Natural killer cell (primary cell): ENCODE results near the gene CR1. TPM values are rescaled to one million over a fixed set of nuclear protein-coding genes. Genes with fewer than 3 reads are reported as not detected.

Experiments
- ATAC-seq, 3 donors: fragments of 150-1000 bp in 2 of 3; fragments of 200-7000 bp in 1 of 3; cut with Tn5 transposase; 1 replicate in 1 of 3; 2 replicates in 2 of 3; pipeline ENCODE4 v1.10.0; 2021; ENCODE audit warnings: mild to moderate bottlenecking in 2 of 3, moderate library complexity in 2 of 3
- DNase-seq, 2 donors: peaks; one replicate each; pipeline versions ENCODE4 v3.0.0 to v3.0.0-alpha.2; 2013 to 2021; ENCODE audit warnings: mixed read lengths in 1 of 2
- H3K27ac ChIP-seq: one replicate; pipeline ENCODE4 v1.5.1; 2013; ENCODE audit warnings: mild to moderate bottlenecking, low read length
- H3K27me3 ChIP-seq: one replicate; pipeline ENCODE4 v1.6.1; 2013; ENCODE audit warnings: low read length; ENCODE audit not compliant: control insufficient read depth, insufficient read depth
- H3K36me3 ChIP-seq: one replicate; pipeline ENCODE4 v1.6.1; 2013; ENCODE audit warnings: low read length; ENCODE audit not compliant: control insufficient read depth, insufficient read depth
- H3K4me1 ChIP-seq: one replicate; pipeline ENCODE4 v1.6.1; 2013; ENCODE audit warnings: low read length; ENCODE audit not compliant: control insufficient read depth, insufficient read depth
- H3K4me3 ChIP-seq: one replicate; pipeline ENCODE4 v1.5.1; 2013; ENCODE audit warnings: low read length
- H3K9me3 ChIP-seq: one replicate; pipeline ENCODE4 v1.6.1; 2013; ENCODE audit warnings: low read length; ENCODE audit not compliant: control insufficient read depth, insufficient read depth
- H3K27ac Mint-ChIP-seq, 2 donors: one replicate each; pipeline ENCODE4 v1.8.0; 2022; ENCODE audit warnings: mild to moderate bottlenecking in 2 of 2, mixed read lengths in 2 of 2, moderate library complexity in 1 of 2
- H3K27me3 Mint-ChIP-seq, 2 donors: one replicate each; pipeline ENCODE4 v1.8.0; 2022; ENCODE audit warnings: low read depth in 2 of 2, mixed read lengths in 2 of 2
- H3K36me3 Mint-ChIP-seq: one replicate; pipeline ENCODE4 v1.8.0; 2022; ENCODE audit warnings: mixed read lengths
- H3K4me1 Mint-ChIP-seq, 2 donors: one replicate each; pipeline ENCODE4 v1.8.0; 2022; ENCODE audit warnings: mixed read lengths in 2 of 2
- H3K4me3 Mint-ChIP-seq: one replicate; pipeline ENCODE4 v1.8.0; 2022; ENCODE audit warnings: mild to moderate bottlenecking, moderate library complexity, mixed read lengths
- H3K9me3 Mint-ChIP-seq, 2 donors: one replicate each; pipeline ENCODE4 v1.8.0; 2022; ENCODE audit warnings: mixed read lengths in 2 of 2
- WGBS: methylation state at CpG from one replicate; pipeline ENCODE4 v1.1.7; 2013; ENCODE audit warnings: missing lambda C conversion rate; ENCODE audit not compliant: insufficient coverage; 5-methylcytosine and 5-hydroxymethylcytosine counted together
- intact Hi-C: fragments of 100-400 bp; cut with micrococcal nuclease; formaldehyde crosslinking; loops from one replicate; pipeline ENCODE4 v1.14.2; 2022
- total RNA-seq, 4 donors: library from RNA; stranded (reverse); fragments of 120-200 nt in 1 of 4; gene quantifications; one replicate each; pipeline versions ENCODE4 v1.2.3 to v1.2.4, GENCODE V29; 2013 to 2022
- TF ChIP-seq, protein P1 (sequence below): fragments of 200-600 bp; IDR thresholded peaks from one replicate; pipeline ENCODE4 v1.8.0; 2022; ENCODE audit warnings: antibody characterized with exemption

CR1 gene
- total RNA-seq, 3 donors from 2014 or later (not counting 1 experiment from before 2014, with no cell fraction given), result 1.5 to 39.4 (median 2.6) TPM

DNA sequence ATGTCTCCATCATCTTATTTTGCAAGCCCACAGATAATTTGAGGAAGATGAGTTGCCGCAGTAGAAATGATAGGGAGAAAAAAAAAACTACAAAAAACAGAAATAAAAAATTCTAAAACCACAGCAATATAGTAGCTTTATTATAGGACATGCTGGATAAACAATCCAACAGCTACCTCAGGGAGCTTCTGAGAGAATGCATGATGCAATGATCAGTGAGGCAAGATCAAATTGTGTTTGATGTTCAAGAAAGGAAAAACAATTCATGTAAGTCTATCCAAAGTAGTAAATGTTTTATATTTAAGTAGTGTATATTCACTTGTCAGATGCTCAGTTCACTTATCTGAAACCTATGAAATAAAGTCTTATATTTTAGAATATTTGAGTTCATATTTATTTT lies 155.6 kb downstream of the CR1 start:
- no peak overlapping the region for H3K27ac Mint-ChIP-seq
- no peaks in the 10 kb centered on the region for H3K36me3 ChIP-seq
- no peaks in the 10 kb centered on the region for H3K27me3 ChIP-seq
- no peaks in the 10 kb centered on the region for H3K4me1 Mint-ChIP-seq
- no peak overlapping the region for H3K4me3 ChIP-seq
- ATAC-seq (no peak), DNase-seq (no peak)
- H3K4me3 Mint-ChIP-seq, result no peak overlapping the region
- intact Hi-C loops, result loop anchor here (10.0 kb wide), 1 partner anchor 143 kb away; no protein-coding TSS in a partner anchor
- TF ChIP-seq, protein P1, sequence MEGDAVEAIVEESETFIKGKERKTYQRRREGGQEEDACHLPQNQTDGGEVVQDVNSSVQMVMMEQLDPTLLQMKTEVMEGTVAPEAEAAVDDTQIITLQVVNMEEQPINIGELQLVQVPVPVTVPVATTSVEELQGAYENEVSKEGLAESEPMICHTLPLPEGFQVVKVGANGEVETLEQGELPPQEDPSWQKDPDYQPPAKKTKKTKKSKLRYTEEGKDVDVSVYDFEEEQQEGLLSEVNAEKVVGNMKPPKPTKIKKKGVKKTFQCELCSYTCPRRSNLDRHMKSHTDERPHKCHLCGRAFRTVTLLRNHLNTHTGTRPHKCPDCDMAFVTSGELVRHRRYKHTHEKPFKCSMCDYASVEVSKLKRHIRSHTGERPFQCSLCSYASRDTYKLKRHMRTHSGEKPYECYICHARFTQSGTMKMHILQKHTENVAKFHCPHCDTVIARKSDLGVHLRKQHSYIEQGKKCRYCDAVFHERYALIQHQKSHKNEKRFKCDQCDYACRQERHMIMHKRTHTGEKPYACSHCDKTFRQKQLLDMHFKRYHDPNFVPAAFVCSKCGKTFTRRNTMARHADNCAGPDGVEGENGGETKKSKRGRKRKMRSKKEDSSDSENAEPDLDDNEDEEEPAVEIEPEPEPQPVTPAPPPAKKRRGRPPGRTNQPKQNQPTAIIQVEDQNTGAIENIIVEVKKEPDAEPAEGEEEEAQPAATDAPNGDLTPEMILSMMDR, result no peak
- no peak overlapping the region for H3K27ac ChIP-seq
- no CpG with 5 or more reads among the region's 1 CpG for WGBS
- H3K9me3 ChIP-seq, result no peaks in the 10 kb centered on the region
- peaks cover 7 to 19% of the 10 kb centered on the region in 2 donors for H3K27me3 Mint-ChIP-seq
- H3K9me3 Mint-ChIP-seq, result no peaks in the 10 kb centered on the region
- no peaks in the 10 kb centered on the region for H3K4me1 ChIP-seq
- H3K36me3 Mint-ChIP-seq, result no peaks in the 10 kb centered on the region

DNA sequence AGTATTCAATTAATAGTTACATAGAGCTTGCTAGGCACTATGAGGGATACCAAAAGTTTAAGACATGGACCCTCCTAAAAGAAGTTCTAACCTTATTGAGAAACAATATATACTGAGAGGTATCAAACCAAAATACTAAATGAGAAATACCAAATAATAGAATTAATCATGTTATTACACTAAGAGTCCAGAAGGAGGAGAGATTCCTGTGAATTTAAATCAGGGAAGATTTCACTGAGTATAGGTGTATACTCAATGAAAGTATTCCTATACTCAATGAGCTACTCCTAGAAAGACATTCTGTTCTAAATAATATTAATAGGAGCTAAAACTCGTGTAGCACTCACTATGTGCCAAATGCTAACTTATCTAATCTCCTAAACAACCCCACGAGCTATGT lies 158.4 kb downstream of the CR1 start:
- no peak overlapping the region for H3K27ac Mint-ChIP-seq
- no peaks in the 10 kb centered on the region for H3K36me3 ChIP-seq
- no peaks in the 10 kb centered on the region for H3K4me1 ChIP-seq
- H3K4me1 Mint-ChIP-seq, result no peaks in the 10 kb centered on the region
- peaks cover 8 to 22% of the 10 kb centered on the region in 2 donors for H3K27me3 Mint-ChIP-seq
- no peak overlapping the region for H3K4me3 ChIP-seq
- no peak overlapping the region for H3K4me3 Mint-ChIP-seq
- no peaks in the 10 kb centered on the region for H3K36me3 Mint-ChIP-seq
- no peaks in the 10 kb centered on the region for H3K9me3 ChIP-seq
- no peak overlapping the region for H3K27ac ChIP-seq
- no peak for DNase-seq
- H3K27me3 ChIP-seq, result no peaks in the 10 kb centered on the region
- H3K9me3 Mint-ChIP-seq, result no peaks in the 10 kb centered on the region
- ATAC-seq, result no peak
- intact Hi-C loops, result loop anchor here (10.0 kb wide), 1 partner anchor 140 kb away; no protein-coding TSS in a partner anchor
- no CpG with 5 or more reads among the region's 2 CpGs for WGBS
- TF ChIP-seq, protein P1, result no peak

DNA sequence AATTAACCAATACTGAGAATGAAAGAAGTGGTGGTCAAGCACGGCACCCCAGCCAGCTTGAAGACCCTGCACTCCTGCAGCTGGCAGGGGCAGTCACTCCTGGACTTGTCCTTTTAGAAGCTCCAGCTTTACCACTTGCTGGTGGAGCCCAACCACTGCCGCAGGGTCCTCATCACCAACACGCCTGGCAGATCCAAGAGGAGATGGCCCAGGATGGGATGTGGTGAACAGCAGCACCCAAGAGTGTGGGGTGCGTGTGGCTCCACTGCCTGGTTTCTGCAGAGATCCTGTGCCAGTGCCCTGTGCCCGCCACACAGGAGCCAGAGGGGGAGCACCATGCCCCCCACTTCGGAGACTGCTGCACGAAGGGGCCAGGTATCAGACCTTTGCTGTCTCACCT lies 162.5 kb downstream of the CR1 start:
- intact Hi-C loops, result loop anchor here (10.0 kb wide), 1 partner anchor 136 kb away; no protein-coding TSS in a partner anchor
- no peak for ATAC-seq
- Histone ChIP-seq H3K4me1 (no peaks in the 10 kb centered on the region), H3K27ac (no peak overlapping the region), H3K27me3 (no peaks in the 10 kb centered on the region), H3K4me3 (no peak overlapping the region), H3K36me3 (no peaks in the 10 kb centered on the region), H3K9me3 (no peaks in the 10 kb centered on the region)
- TF ChIP-seq, protein P1, result no peak
- H3K4me1 Mint-ChIP-seq, result no peaks in the 10 kb centered on the region
- H3K9me3 Mint-ChIP-seq, result no peaks in the 10 kb centered on the region
- no peak overlapping the region for H3K27ac Mint-ChIP-seq
- no peaks in the 10 kb centered on the region for H3K36me3 Mint-ChIP-seq
- no peak overlapping the region for H3K4me3 Mint-ChIP-seq
- H3K27me3 Mint-ChIP-seq, result peaks cover 8 to 15% of the 10 kb centered on the region in 2 donors
- 89% methylated on average over 7 of the region's 7 CpGs for WGBS
- no peak for DNase-seq

DNA sequence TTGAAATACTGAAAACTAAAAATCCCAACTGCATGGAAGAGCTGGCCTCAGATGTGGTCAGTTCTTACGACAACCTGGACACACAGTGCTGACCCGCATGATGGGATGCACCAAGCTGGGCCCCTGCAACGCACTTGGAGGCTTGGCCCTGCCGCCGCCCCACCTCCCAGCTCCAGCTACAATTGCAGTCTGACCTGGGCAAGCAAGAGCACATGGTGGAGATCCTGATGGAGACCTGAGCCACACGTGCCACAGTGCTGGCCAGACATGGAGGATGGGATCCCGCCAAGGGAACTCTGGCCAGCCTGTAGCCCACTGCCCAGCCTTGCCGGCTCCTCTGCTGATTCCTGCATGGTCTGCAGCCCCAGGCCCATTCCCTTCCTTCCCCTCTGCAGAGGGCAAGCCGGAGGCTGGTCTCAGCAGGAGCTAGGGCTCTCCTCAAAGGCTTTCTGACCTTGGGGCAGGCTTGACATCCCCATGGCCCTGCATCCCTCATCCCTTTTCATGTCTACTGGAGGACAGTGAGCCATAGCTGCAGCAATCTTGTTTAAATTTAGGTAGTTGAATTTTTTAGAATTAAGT lies 163.0 kb downstream of the CR1 start:
- Histone ChIP-seq H3K27me3 (no peaks in the 10 kb centered on the region), H3K9me3 (no peaks in the 10 kb centered on the region), H3K36me3 (no peaks in the 10 kb centered on the region), H3K4me1 (no peaks in the 10 kb centered on the region), H3K4me3 (no peak overlapping the region), H3K27ac (no peak overlapping the region)
- TF ChIP-seq, protein P1, result no peak
- intact Hi-C loops, result loop anchor here (10.0 kb wide), 1 partner anchor 136 kb away; no protein-coding TSS in a partner anchor
- Mint-ChIP-seq H3K36me3 (no peaks in the 10 kb centered on the region), H3K4me1 (no peaks in the 10 kb centered on the region), H3K27ac (no peak overlapping the region), H3K4me3 (no peak overlapping the region), H3K27me3 (peaks cover 13 to 15% of the 10 kb centered on the region in 2 donors), H3K9me3 (no peaks in the 10 kb centered on the region)
- no peak for ATAC-seq
- WGBS, result 90% methylated on average over 9 of the region's 9 CpGs
- DNase-seq, result no peak
